AG04449 (cell line): ENCODE measurements around the gene PARD3B.
A peak's percentile ranks its signal among the peaks of the same experiment; 100 is the strongest.

Experiments
- CTCF ChIA-PET: fragments of 350-600 bp; formaldehyde crosslinking; extraction: SDS; loops from one replicate; lab custom pipeline; 2021; ENCODE audit warnings: antibody characterized with exemption; lab: Yijun Ruan, JAX
- POLR2A ChIA-PET: fragments of 400-600, 350-600 bp; formaldehyde crosslinking; extraction: SDS; loops from one replicate; lab custom pipeline; 2020; ENCODE audit warnings: antibody characterized with exemption, inconsistent platforms; lab: Yijun Ruan, JAX
- DNase-seq: peaks from one replicate; pipeline ENCODE4 v3.0.0-alpha.2; 2010; ENCODE audit warnings: low read depth, low spot score
- H3K4me3 ChIP-seq: 2 replicates; pipeline ENCODE4 v1.5.1; 2011; ENCODE audit warnings: low read depth, mild to moderate bottlenecking, control low read depth, low read length
- CTCF ChIP-seq: IDR thresholded peaks from one replicate; pipeline ENCODE4 v1.5.1; 2011; ENCODE audit warnings: mild to moderate bottlenecking, moderate library complexity, low read length, control low read depth, inconsistent platforms; ENCODE audit not compliant: insufficient read depth; ENCODE audit errors: missing control alignments

PARD3B gene

DNA sequence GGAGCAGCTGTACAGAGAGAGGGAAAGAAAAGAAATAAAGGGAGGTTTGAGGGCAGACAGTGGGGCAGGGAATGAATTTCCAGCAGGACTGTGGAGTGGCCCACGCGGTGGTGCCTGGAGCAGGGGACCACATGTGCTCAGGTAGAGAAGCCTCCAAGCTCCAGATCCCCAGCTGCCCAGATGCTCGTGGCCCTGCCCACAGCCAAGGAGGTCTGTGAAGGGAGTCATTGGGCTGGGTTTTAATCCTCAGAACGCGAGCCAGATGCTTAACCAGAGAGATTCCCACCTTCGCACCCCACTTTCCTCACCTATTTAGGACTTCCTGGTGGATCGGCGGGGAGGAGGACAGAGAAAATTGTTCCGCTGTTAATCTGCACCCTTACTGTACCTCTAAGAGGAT, 369.4 kb downstream of the PARD3B start:
- no peak overlapping the region for H3K4me3 ChIP-seq
- CTCF ChIA-PET: interaction anchor here (0.8 kb wide), 1 partner anchor 13 kb away, joined by 4 read pairs; no protein-coding TSS in a partner anchor
- POLR2A ChIA-PET: no interaction called here
- DNase-seq: no peak
- no peak for TF ChIP-seq CTCF

GRCh38 chr2:204917089-204917701, 371.9 kb downstream of the PARD3B start:
- no peak overlapping the region for H3K4me3 ChIP-seq
- POLR2A ChIA-PET: no interaction called here
- TF ChIP-seq CTCF: no peak
- DNase-seq: no peak
- CTCF ChIA-PET: no interaction called here

GRCh38 chr2:204920776-204921175, 375.5 kb downstream of the PARD3B start:
- no peak for DNase-seq

GRCh38 chr2:204923957-204924356, 378.7 kb downstream of the PARD3B start:
- ChIA-PET CTCF (no interaction called here), POLR2A (no interaction called here)
- no peak for DNase-seq
- TF ChIP-seq CTCF: no peak
- no peak overlapping the region for H3K4me3 ChIP-seq

More at GRCh38 chr2:204920776-204921175, 375.5 kb downstream of the PARD3B start:
- ChIA-PET CTCF (no interaction called here), POLR2A (no interaction called here)
- H3K4me3 ChIP-seq: no peak overlapping the region
- TF ChIP-seq CTCF: no peak

GRCh38 chr2:204931562-204931961, 386.3 kb downstream of the PARD3B start:
- no peak for TF ChIP-seq CTCF
- DNase-seq: peak; percentile 4
- ChIA-PET POLR2A (interaction anchor here (0.6 kb wide), 1 partner anchor 38 kb away, joined by 3 read pairs; no protein-coding TSS in a partner anchor), CTCF (interaction anchor here (0.8 to 1.1 kb wide), 2 partner anchors 28 to 41 kb away, joined by 3 read pairs; no protein-coding TSS in a partner anchor)
- H3K4me3 ChIP-seq: no peak overlapping the region

- ChIA-PET CTCF (interaction anchor here (0.9 kb wide), 2 partner anchors 9 to 21 kb away, joined by 3 to 4 read pairs; no protein-coding TSS in a partner anchor), POLR2A (no interaction called here)
- DNase-seq: no peak
- H3K4me3 ChIP-seq: no peak overlapping the region
- TF ChIP-seq CTCF: no peak
These were observed 388.6 kb downstream of the PARD3B start for GRCh38 chr2:204933735-204934374.
